C4-2B (cell line): ENCODE measurements around the gene CYREN.

Experiments
- CTCF ChIP-seq: fragments of 450-650 bp; conservative IDR thresholded peaks from 2 replicates; pipeline ENCODE4 v1.5.1; 2017; ENCODE audit warnings: mild to moderate bottlenecking
- ZFX ChIP-seq: fragments of 450-650 bp; IDR thresholded peaks from 2 replicates; pipeline ENCODE4 v1.6.1; 2017

- TF ChIP-seq CTCF (no peak), ZFX (no peak)
Observed at GRCh38 chr7:135175931-135176330, 5.4 kb upstream of the CYREN start.
